ENCODE results near the gene SP140L. TPM values are rescaled to one million over a fixed set of nuclear protein-coding genes. Genes with fewer than 3 reads are reported as not detected.
A peak's percentile ranks its signal among the peaks of the same experiment; 100 is the strongest.

Gene SP140L
- total RNA-seq, 6 donors from 2014 or later: 15.5 to 38.8 (median 18.9) TPM

GRCh38 chr2:230296917-230297316 lies 30.1 kb upstream of the SP140L start:
- Histone ChIP-seq H3K36me3 (no peaks in the 10 kb centered on the region), H3K4me1 (no peaks in the 10 kb centered on the region), H3K27ac (no peak overlapping the region), H3K4me3 (no peak overlapping the region), H3K27me3 (no peaks in the 10 kb centered on the region), H3K9me3 (no peaks in the 10 kb centered on the region)
- ATAC-seq (ENCODE audit: low FRiP score in 2 of 2) (no peak), DNase-seq (no peak)
- TF ChIP-seq POLR2A (IDR thresholded peaks at IDR 0.05) (no peak), POLR2AphosphoS5 (IDR thresholded peaks at IDR 0.05) (no peak), CTCF (IDR thresholded peaks at IDR 0.05) (no peak), EP300 (IDR thresholded peaks at IDR 0.05) (no peak)

- Histone ChIP-seq H3K27ac (no peak overlapping the region), H3K36me3 (no peaks in the 10 kb centered on the region), H3K4me3 (no peak overlapping the region), H3K9me3 (no peaks in the 10 kb centered on the region), H3K4me1 (no peaks in the 10 kb centered on the region), H3K27me3 (no peaks in the 10 kb centered on the region)
- DNase-seq: no peak
- 90 to 100% methylated on average over 2 of the region's 2 CpGs for WGBS, 2 donors
- ATAC-seq (ENCODE audit: low FRiP score in 2 of 2): no peak
- TF ChIP-seq POLR2A (IDR thresholded peaks at IDR 0.05) (no peak), POLR2AphosphoS5 (IDR thresholded peaks at IDR 0.05) (no peak), EP300 (IDR thresholded peaks at IDR 0.05) (no peak), CTCF (IDR thresholded peaks at IDR 0.05) (no peak)
Observed at GRCh38 chr2:230299618-230300017, 27.4 kb upstream of the SP140L start.

GRCh38 chr2:230305416-230306275 lies 21.3 kb upstream of the SP140L start:
- Histone ChIP-seq H3K9me3 (no peaks in the 10 kb centered on the region), H3K36me3 (no peaks in the 10 kb centered on the region), H3K4me3 (no peak overlapping the region), H3K4me1 (no peaks in the 10 kb centered on the region), H3K27ac (no peak overlapping the region), H3K27me3 (no peaks in the 10 kb centered on the region)
- TF ChIP-seq CTCF (IDR thresholded peaks at IDR 0.05) (no peak), POLR2AphosphoS5 (IDR thresholded peaks at IDR 0.05) (no peak), POLR2A (IDR thresholded peaks at IDR 0.05) (no peak), EP300 (IDR thresholded peaks at IDR 0.05) (no peak)
- 90 to 94% methylated on average over 9 to 23 of the region's 23 CpGs for WGBS, 2 donors
- ATAC-seq (ENCODE audit: low FRiP score in 2 of 2): peak in 1 of 2 donors; percentile 51
- peak in 1 of 2 donors; percentile 63 for DNase-seq

DNA sequence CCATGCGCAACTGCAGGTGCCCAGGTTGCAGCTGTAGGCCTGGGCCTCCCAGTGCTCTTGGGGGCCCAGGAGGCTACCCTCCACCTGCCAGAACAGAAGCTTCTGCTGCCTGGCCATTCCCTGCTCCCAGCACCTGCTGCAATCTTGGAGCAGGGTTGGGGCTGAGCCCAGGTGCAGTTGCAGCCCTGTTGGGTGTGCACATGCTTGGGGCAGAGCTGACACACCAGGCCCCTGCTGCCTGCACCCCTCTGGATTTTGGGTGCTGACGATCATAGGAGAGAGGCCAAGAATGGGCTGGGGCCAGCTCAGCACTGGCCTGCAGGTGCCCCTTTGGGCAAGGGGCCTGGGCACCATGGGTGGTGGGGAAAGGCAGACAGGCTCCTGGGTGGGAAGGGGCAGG lies 20.5 kb upstream of the SP140L start:
- no peak for ATAC-seq (ENCODE audit: low FRiP score in 2 of 2)

More for the DNA sequence above, 20.5 kb upstream of the SP140L start:
- TF ChIP-seq POLR2A (IDR thresholded peaks at IDR 0.05) (no peak), POLR2AphosphoS5 (IDR thresholded peaks at IDR 0.05) (no peak), CTCF (IDR thresholded peaks at IDR 0.05) (no peak), EP300 (IDR thresholded peaks at IDR 0.05) (no peak)
- Histone ChIP-seq H3K4me3 (no peak overlapping the region), H3K9me3 (no peaks in the 10 kb centered on the region), H3K36me3 (no peaks in the 10 kb centered on the region), H3K27ac (no peak overlapping the region), H3K27me3 (no peaks in the 10 kb centered on the region), H3K4me1 (no peaks in the 10 kb centered on the region)
- peak in 1 of 2 donors; percentile 53 for DNase-seq
- WGBS, 2 donors: 80 to 100% methylated on average over 1 of the region's 2 CpGs

All from upper lobe of left lung (tissue), 6 donors.